ENCODE results near the gene C3orf80. TPM values are rescaled to one million over a fixed set of nuclear protein-coding genes. Genes with fewer than 3 reads are reported as not detected.
"Not testable (repeated sequence)": the region's sequence is repeated elsewhere in the genome, so short reads cannot be mapped to it uniquely, and the experiment has no call there.

C3orf80 gene
- polyA plus RNA-seq, 2 donors: 5.5 to 8.8 TPM

DNA sequence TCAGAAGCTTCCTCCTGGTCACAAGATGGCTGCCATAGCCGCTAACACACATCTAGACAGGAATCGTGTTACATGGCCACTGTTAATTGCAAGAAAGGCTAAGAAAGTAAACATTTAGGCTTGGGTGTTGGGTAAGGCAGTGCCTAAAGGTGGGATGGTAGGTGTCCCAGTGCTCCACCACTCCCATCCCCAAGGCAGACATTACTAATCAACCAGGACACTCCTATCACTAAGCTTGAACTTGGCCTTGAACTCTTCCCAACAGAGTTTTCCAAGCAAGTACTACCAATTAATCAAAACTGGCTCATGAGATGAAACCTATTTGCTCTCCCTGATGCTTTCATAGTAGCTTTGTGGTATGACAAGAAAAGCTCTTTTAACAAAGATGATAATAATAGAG, 37.9 kb upstream of the C3orf80 start:
- Histone ChIP-seq H3K4me1 (ENCODE audit: control insufficient read depth in 2 of 2, insufficient read depth in 2 of 2, low read length in 1 of 2) (no peaks in the 10 kb centered on the region), H3K4me3 (ENCODE audit: low read depth in 1 of 2, low read length in 2 of 2) (no peak overlapping the region), H3K27ac (ENCODE audit: low read depth in 2 of 2, low read length in 1 of 2) (no peak overlapping the region), H3K9me3 (ENCODE audit: control insufficient read depth in 2 of 2, insufficient read depth in 1 of 2, low read depth in 1 of 2, low read length in 1 of 2) (no peaks in the 10 kb centered on the region), H3K36me3 (ENCODE audit: control insufficient read depth in 2 of 2, insufficient read depth in 2 of 2, low read length in 1 of 2) (no peaks in the 10 kb centered on the region), H3K27me3 (ENCODE audit: control insufficient read depth in 1 of 2, insufficient read depth in 2 of 2, low read length in 2 of 2) (no peaks in the 10 kb centered on the region)
- WGBS, 2 donors: 93 to 96% methylated on average over 2 of the region's 2 CpGs

- Histone ChIP-seq H3K27me3 (ENCODE audit: control insufficient read depth in 1 of 2, insufficient read depth in 2 of 2, low read length in 2 of 2) (no peaks in the 10 kb centered on the region), H3K4me1 (ENCODE audit: control insufficient read depth in 2 of 2, insufficient read depth in 2 of 2, low read length in 1 of 2) (no peaks in the 10 kb centered on the region), H3K9me3 (ENCODE audit: control insufficient read depth in 2 of 2, insufficient read depth in 1 of 2, low read depth in 1 of 2, low read length in 1 of 2) (no peaks in the 10 kb centered on the region), H3K4me3 (ENCODE audit: low read depth in 1 of 2, low read length in 2 of 2) (no peak overlapping the region), H3K27ac (ENCODE audit: low read depth in 2 of 2, low read length in 1 of 2) (no peak overlapping the region), H3K36me3 (ENCODE audit: control insufficient read depth in 2 of 2, insufficient read depth in 2 of 2, low read length in 1 of 2) (no peaks in the 10 kb centered on the region)
- WGBS, 2 donors: 98 to 100% methylated on average over 1 of the region's 1 CpG
Measured at GRCh38 chr3:160192310-160193029, 32.8 kb upstream of the C3orf80 start.

GRCh38 chr3:160193644-160194192, 31.5 kb upstream of the C3orf80 start:
- Histone ChIP-seq H3K27ac (ENCODE audit: low read depth in 2 of 2, low read length in 1 of 2) (no peak overlapping the region), H3K27me3 (ENCODE audit: control insufficient read depth in 1 of 2, insufficient read depth in 2 of 2, low read length in 2 of 2) (no peaks in the 10 kb centered on the region)

DNA sequence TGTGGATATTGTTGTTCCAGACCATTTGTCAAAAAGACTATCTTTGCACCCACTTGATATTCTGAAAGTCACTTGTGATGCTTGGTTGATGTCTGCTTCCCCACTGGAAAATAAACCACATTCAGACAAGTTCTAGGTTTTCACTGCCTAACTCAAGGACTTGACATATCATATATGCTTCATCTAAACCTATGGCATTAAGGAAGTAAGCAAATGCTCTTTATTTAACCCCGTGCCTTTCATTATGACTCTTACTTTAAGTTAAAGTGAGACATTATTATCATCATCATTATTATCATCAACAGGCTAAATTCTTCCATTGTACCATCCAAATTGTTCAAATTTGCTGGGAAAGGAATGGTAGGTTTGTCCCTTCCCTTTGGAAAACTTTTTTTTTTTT, 30.8 kb upstream of the C3orf80 start:
- H3K4me3 ChIP-seq (ENCODE audit: low read depth in 1 of 2, low read length in 2 of 2): no peak overlapping the region
- no peaks in the 10 kb centered on the region for H3K36me3 ChIP-seq (ENCODE audit: control insufficient read depth in 2 of 2, insufficient read depth in 2 of 2, low read length in 1 of 2)
- 83 to 98% methylated on average over 1 of the region's 1 CpG for WGBS, 2 donors
- no peaks in the 10 kb centered on the region for H3K4me1 ChIP-seq (ENCODE audit: control insufficient read depth in 2 of 2, insufficient read depth in 2 of 2, low read length in 1 of 2)
- H3K27me3 ChIP-seq (ENCODE audit: control insufficient read depth in 1 of 2, insufficient read depth in 2 of 2, low read length in 2 of 2): no peaks in the 10 kb centered on the region
- H3K27ac ChIP-seq (ENCODE audit: low read depth in 2 of 2, low read length in 1 of 2): no peak overlapping the region
- no peaks in the 10 kb centered on the region for H3K9me3 ChIP-seq (ENCODE audit: control insufficient read depth in 2 of 2, insufficient read depth in 1 of 2, low read depth in 1 of 2, low read length in 1 of 2)

More at GRCh38 chr3:160193644-160194192, 31.5 kb upstream of the C3orf80 start:
- no peaks in the 10 kb centered on the region for H3K4me1 ChIP-seq (ENCODE audit: control insufficient read depth in 2 of 2, insufficient read depth in 2 of 2, low read length in 1 of 2)
- no peaks in the 10 kb centered on the region for H3K36me3 ChIP-seq (ENCODE audit: control insufficient read depth in 2 of 2, insufficient read depth in 2 of 2, low read length in 1 of 2)
- H3K9me3 ChIP-seq (ENCODE audit: control insufficient read depth in 2 of 2, insufficient read depth in 1 of 2, low read depth in 1 of 2, low read length in 1 of 2): no peaks in the 10 kb centered on the region
- no peak overlapping the region for H3K4me3 ChIP-seq (ENCODE audit: low read depth in 1 of 2, low read length in 2 of 2)
- 78 to 86% methylated on average over 6 of the region's 6 CpGs for WGBS, 2 donors

DNA sequence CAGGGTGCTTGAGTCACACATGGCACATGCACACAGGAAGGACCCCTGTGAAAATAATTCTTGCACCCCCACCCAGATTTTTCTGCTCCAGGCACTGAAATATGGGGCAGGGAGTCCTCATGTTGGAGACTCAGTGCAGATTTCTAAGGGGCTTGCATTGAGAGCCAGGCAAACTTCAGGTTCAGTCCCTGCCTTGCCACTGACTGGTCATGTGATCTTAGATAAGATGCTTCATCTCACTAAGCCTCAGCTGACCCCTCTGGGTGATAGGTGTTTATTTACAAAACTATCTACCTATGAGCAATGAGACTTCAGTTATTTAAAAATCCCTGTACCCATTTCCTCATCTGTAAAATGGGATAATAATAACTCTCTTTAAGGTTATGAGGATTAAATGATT, 30.1 kb upstream of the C3orf80 start:
- no peaks in the 10 kb centered on the region for H3K36me3 ChIP-seq (ENCODE audit: control insufficient read depth in 2 of 2, insufficient read depth in 2 of 2, low read length in 1 of 2)
- no peaks in the 10 kb centered on the region for H3K4me1 ChIP-seq (ENCODE audit: control insufficient read depth in 2 of 2, insufficient read depth in 2 of 2, low read length in 1 of 2)
- no peak overlapping the region for H3K27ac ChIP-seq (ENCODE audit: low read depth in 2 of 2, low read length in 1 of 2)
- H3K27me3 ChIP-seq (ENCODE audit: control insufficient read depth in 1 of 2, insufficient read depth in 2 of 2, low read length in 2 of 2): no peaks in the 10 kb centered on the region
- H3K9me3 ChIP-seq (ENCODE audit: control insufficient read depth in 2 of 2, insufficient read depth in 1 of 2, low read depth in 1 of 2, low read length in 1 of 2): no peaks in the 10 kb centered on the region
- H3K4me3 ChIP-seq (ENCODE audit: low read depth in 1 of 2, low read length in 2 of 2): no peak overlapping the region

DNA sequence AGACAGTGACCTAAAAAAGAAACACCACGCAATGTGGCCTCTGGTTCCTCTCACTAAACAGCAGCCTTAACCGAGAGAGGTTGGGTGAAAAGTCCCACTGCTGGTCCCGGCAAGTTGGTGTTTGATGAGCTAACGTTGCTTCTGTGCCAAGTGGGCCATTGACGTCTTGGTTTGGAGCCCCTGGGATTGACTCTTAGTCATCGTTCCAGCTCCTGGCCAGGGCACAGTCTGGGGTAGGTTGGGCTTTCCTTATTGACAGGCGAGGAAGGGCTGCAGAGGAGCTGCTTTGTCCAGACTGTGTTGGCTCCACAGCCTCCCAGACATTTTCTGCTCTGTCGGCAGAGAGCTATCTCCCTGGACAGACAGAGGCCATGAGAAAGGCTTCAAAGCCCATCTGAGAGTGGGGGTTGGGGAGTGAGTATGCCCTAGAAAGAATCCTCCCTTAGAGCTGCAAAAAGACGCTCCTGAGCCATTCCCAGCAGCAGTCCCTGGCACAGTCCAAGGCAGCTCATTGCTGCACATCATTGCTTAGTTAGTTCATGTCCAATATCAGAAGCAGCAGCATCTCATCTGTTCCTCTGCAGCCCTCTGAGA, 28.6 kb upstream of the C3orf80 start:
- Histone ChIP-seq H3K4me3 (ENCODE audit: low read depth in 1 of 2, low read length in 2 of 2) (no peak overlapping the region), H3K4me1 (ENCODE audit: control insufficient read depth in 2 of 2, insufficient read depth in 2 of 2, low read length in 1 of 2) (no peaks in the 10 kb centered on the region), H3K36me3 (ENCODE audit: control insufficient read depth in 2 of 2, insufficient read depth in 2 of 2, low read length in 1 of 2) (no peaks in the 10 kb centered on the region), H3K27me3 (ENCODE audit: control insufficient read depth in 1 of 2, insufficient read depth in 2 of 2, low read length in 2 of 2) (no peaks in the 10 kb centered on the region), H3K27ac (ENCODE audit: low read depth in 2 of 2, low read length in 1 of 2) (no peak overlapping the region), H3K9me3 (ENCODE audit: control insufficient read depth in 2 of 2, insufficient read depth in 1 of 2, low read depth in 1 of 2, low read length in 1 of 2) (no peaks in the 10 kb centered on the region)
- WGBS, 2 donors: 58 to 68% methylated on average over 9 of the region's 9 CpGs

GRCh38 chr3:160199108-160199507, 26.1 kb upstream of the C3orf80 start:
- H3K4me1 ChIP-seq (ENCODE audit: control insufficient read depth in 2 of 2, insufficient read depth in 2 of 2, low read length in 1 of 2): no peaks in the 10 kb centered on the region
- H3K36me3 ChIP-seq (ENCODE audit: control insufficient read depth in 2 of 2, insufficient read depth in 2 of 2, low read length in 1 of 2): no peaks in the 10 kb centered on the region
- H3K27me3 ChIP-seq (ENCODE audit: control insufficient read depth in 1 of 2, insufficient read depth in 2 of 2, low read length in 2 of 2): no peaks in the 10 kb centered on the region
- WGBS, 2 donors: 95% methylated on average over 3 of the region's 3 CpGs
- no peaks in the 10 kb centered on the region for H3K9me3 ChIP-seq (ENCODE audit: control insufficient read depth in 2 of 2, insufficient read depth in 1 of 2, low read depth in 1 of 2, low read length in 1 of 2)
- H3K4me3 ChIP-seq (ENCODE audit: low read depth in 1 of 2, low read length in 2 of 2): no peak overlapping the region
- no peak overlapping the region for H3K27ac ChIP-seq (ENCODE audit: low read depth in 2 of 2, low read length in 1 of 2)

- no peak overlapping the region for H3K27ac ChIP-seq (ENCODE audit: low read depth in 2 of 2, low read length in 1 of 2)
- no peaks in the 10 kb centered on the region for H3K27me3 ChIP-seq (ENCODE audit: control insufficient read depth in 1 of 2, insufficient read depth in 2 of 2, low read length in 2 of 2)
- no peaks in the 10 kb centered on the region for H3K9me3 ChIP-seq (ENCODE audit: control insufficient read depth in 2 of 2, insufficient read depth in 1 of 2, low read depth in 1 of 2, low read length in 1 of 2)
- no peaks in the 10 kb centered on the region for H3K36me3 ChIP-seq (ENCODE audit: control insufficient read depth in 2 of 2, insufficient read depth in 2 of 2, low read length in 1 of 2)
- WGBS, 2 donors: 86 to 91% methylated on average over 1 of the region's 1 CpG
- H3K4me1 ChIP-seq (ENCODE audit: control insufficient read depth in 2 of 2, insufficient read depth in 2 of 2, low read length in 1 of 2): no peaks in the 10 kb centered on the region
- no peak overlapping the region for H3K4me3 ChIP-seq (ENCODE audit: low read depth in 1 of 2, low read length in 2 of 2)
Measured at GRCh38 chr3:160200353-160200752, 24.9 kb upstream of the C3orf80 start.

DNA sequence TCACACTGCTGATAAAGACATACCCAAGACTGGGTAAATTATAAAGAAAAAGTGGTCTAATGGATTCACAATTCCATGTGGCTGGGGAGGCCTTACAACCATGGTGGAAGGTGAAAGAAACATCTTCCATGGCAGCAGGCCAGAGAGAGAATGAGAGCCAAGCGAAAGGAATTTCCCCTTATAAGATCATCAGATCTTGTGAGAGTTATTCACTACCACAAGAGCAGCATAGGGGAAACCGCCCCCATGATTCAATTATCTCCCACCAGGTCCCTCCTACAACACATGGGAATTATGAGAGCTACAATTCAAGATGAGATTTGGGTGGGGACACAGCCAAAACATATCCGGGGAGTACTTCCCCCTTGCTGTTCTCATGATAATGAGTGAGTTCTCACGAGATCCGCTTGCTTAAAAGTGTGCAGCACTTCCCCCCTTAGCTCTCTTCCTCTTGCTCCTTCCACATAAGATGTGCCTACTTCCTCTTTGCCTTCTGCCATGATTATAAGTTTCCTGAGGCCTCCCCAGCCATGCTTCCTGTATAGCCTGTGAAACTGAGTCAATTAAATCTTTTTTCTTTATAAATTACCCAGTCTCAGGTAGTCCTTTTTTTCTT, 20.7 kb upstream of the C3orf80 start:
- not testable (repeated sequence) for H3K27me3 ChIP-seq (ENCODE audit: control insufficient read depth in 1 of 2, insufficient read depth in 2 of 2, low read length in 2 of 2); H3K36me3 ChIP-seq (ENCODE audit: control insufficient read depth in 2 of 2, insufficient read depth in 2 of 2, low read length in 1 of 2); H3K4me3 ChIP-seq (ENCODE audit: low read depth in 1 of 2, low read length in 2 of 2); H3K4me1 ChIP-seq (ENCODE audit: control insufficient read depth in 2 of 2, insufficient read depth in 2 of 2, low read length in 1 of 2); H3K27ac ChIP-seq (ENCODE audit: low read depth in 2 of 2, low read length in 1 of 2); H3K9me3 ChIP-seq (ENCODE audit: control insufficient read depth in 2 of 2, insufficient read depth in 1 of 2, low read depth in 1 of 2, low read length in 1 of 2)
- WGBS, 2 donors: 85 to 90% methylated on average over 5 of the region's 5 CpGs
